Fibroblast of mammary gland (primary cell): ENCODE data around the gene KHK.

Source experiments
- DNase-seq: peaks from one replicate; pipeline ENCODE4 v3.0.0-alpha.2; 2010; ENCODE audit warnings: low read depth
- H3K4me3 ChIP-seq: 2 replicates; pipeline ENCODE4 v1.5.1; 2011; ENCODE audit warnings: low read depth, mild to moderate bottlenecking, low read length, moderate library complexity; ENCODE audit not compliant: control insufficient read depth
- TF ChIP-seq, protein P1 (sequence below): conservative IDR thresholded peaks from 2 replicates; pipeline ENCODE4 v1.5.1; 2011; ENCODE audit warnings: low read depth, low read length, inconsistent platforms; ENCODE audit not compliant: control insufficient read depth, insufficient read depth

KHK gene

DNA sequence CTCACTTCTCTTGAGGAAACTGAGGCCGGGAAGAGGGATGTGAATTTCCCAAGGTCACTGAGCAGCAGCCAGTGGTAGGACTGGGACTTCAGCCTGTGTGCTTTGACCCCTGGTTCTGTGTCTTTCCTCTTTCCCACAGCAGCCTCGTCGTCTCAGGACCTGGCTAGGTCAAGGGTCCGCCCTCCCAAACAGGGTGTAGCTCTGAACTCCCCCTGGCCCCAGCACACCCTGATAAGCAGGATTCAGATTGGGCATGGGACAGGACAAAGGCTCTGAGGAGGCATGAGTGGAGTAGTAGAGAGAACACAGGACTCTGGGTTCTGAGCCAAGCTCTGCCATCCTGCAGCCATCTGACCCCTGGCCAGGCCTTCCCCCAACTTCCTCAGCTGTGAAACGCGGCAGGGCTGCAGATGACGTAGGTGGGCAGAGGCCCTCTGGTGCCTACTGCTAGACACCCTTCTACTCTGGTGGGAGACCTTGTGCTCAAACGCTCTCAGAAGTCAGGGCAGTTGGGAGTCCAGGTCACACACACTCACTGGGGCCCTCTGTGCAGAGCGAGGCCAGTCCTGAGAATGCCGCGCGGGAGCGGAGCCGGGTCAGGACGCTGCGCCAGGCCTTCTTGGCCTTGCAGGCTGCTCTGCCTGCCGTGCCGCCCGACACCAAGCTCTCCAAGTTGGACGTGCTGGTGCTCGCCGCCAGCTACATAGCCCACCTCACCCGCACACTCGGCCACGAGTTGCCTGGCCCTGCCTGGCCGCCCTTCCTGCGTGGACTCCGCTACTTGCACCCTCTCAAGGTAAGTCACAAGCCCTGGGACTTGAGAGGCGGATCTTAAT, 63.2 kb downstream of the KHK start:
- TF ChIP-seq, protein P1, sequence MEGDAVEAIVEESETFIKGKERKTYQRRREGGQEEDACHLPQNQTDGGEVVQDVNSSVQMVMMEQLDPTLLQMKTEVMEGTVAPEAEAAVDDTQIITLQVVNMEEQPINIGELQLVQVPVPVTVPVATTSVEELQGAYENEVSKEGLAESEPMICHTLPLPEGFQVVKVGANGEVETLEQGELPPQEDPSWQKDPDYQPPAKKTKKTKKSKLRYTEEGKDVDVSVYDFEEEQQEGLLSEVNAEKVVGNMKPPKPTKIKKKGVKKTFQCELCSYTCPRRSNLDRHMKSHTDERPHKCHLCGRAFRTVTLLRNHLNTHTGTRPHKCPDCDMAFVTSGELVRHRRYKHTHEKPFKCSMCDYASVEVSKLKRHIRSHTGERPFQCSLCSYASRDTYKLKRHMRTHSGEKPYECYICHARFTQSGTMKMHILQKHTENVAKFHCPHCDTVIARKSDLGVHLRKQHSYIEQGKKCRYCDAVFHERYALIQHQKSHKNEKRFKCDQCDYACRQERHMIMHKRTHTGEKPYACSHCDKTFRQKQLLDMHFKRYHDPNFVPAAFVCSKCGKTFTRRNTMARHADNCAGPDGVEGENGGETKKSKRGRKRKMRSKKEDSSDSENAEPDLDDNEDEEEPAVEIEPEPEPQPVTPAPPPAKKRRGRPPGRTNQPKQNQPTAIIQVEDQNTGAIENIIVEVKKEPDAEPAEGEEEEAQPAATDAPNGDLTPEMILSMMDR: no peak
- H3K4me3 ChIP-seq: no peak overlapping the region
- no peak for DNase-seq
